HEK293 (cell line): ENCODE measurements around the gene MAGEB5.

Experiments
- BCL11B ChIP-seq: fragments of 450-650 bp; formaldehyde crosslinking; IDR thresholded peaks from 2 replicates; pipeline ENCODE4 v1.5.1; 2016; ENCODE audit warnings: low read depth, missing biosample characterization, missing genetic modification characterization
- KLF16 ChIP-seq: fragments of 450-650 bp; formaldehyde crosslinking; IDR thresholded peaks from 2 replicates; pipeline ENCODE4 v1.5.1; 2017; ENCODE audit warnings: missing biosample characterization, missing genetic modification characterization
- MZF1 ChIP-seq: fragments of 450-650 bp; formaldehyde crosslinking; IDR thresholded peaks from 2 replicates; pipeline ENCODE4 v1.5.1; 2017; ENCODE audit warnings: missing biosample characterization, missing genetic modification characterization, borderline replicate concordance
- ZBTB7A ChIP-seq: fragments of 450-650 bp; formaldehyde crosslinking; IDR thresholded peaks from 2 replicates; pipeline ENCODE4 v1.5.1; 2016; ENCODE audit warnings: low read depth, missing biosample characterization, missing genetic modification characterization
- ZNF155 ChIP-seq: fragments of 450-650 bp; formaldehyde crosslinking; IDR thresholded peaks from 2 replicates; pipeline ENCODE4 v1.5.1; 2016; ENCODE audit warnings: missing biosample characterization, missing genetic modification characterization
- ZNF24 ChIP-seq: fragments of 450-650 bp; formaldehyde crosslinking; IDR thresholded peaks from 2 replicates; pipeline ENCODE4 v1.5.1; 2016; ENCODE audit warnings: missing biosample characterization, missing genetic modification characterization
- ZNF324 ChIP-seq: fragments of 450-650 bp; formaldehyde crosslinking; IDR thresholded peaks from 2 replicates; pipeline ENCODE4 v1.5.1; 2016; ENCODE audit warnings: missing biosample characterization, missing genetic modification characterization
- ZNF423 ChIP-seq: fragments of 450-650 bp; formaldehyde crosslinking; IDR thresholded peaks from 2 replicates; pipeline ENCODE4 v1.5.1; 2016; ENCODE audit warnings: missing biosample characterization, missing genetic modification characterization
- ZNF558 ChIP-seq: fragments of 450-650 bp; formaldehyde crosslinking; IDR thresholded peaks from 2 replicates; pipeline ENCODE4 v1.5.1; 2016; ENCODE audit warnings: missing biosample characterization, missing genetic modification characterization
- ZSCAN30 ChIP-seq: fragments of 450-650 bp; IDR thresholded peaks from 2 replicates; pipeline ENCODE4 v1.5.1; 2018; ENCODE audit warnings: missing biosample characterization, mild to moderate bottlenecking, missing genetic modification characterization, moderate library complexity
- TF ChIP-seq, protein P1 (sequence below): fragments of 450-650 bp; formaldehyde crosslinking; IDR thresholded peaks from 2 replicates; pipeline ENCODE4 v1.5.1; 2016; ENCODE audit warnings: missing biosample characterization, missing genetic modification characterization
- TF ChIP-seq, protein P2 (sequence below): IDR thresholded peaks from 2 replicates; pipeline ENCODE4 v1.6.1; 2011; ENCODE audit warnings: mild to moderate bottlenecking, low read depth, low read length, borderline replicate concordance
- TF ChIP-seq, protein P3 (sequence below): fragments of 450-650 bp; formaldehyde crosslinking; IDR thresholded peaks from 2 replicates; pipeline ENCODE4 v1.5.1; 2016; ENCODE audit warnings: missing biosample characterization, missing genetic modification characterization
- TF ChIP-seq, protein P4 (sequence below): fragments of 450-650 bp; formaldehyde crosslinking; conservative IDR thresholded peaks from 2 replicates; pipeline ENCODE4 v1.5.1; 2016; ENCODE audit warnings: low read depth, missing biosample characterization, missing genetic modification characterization

DNA sequence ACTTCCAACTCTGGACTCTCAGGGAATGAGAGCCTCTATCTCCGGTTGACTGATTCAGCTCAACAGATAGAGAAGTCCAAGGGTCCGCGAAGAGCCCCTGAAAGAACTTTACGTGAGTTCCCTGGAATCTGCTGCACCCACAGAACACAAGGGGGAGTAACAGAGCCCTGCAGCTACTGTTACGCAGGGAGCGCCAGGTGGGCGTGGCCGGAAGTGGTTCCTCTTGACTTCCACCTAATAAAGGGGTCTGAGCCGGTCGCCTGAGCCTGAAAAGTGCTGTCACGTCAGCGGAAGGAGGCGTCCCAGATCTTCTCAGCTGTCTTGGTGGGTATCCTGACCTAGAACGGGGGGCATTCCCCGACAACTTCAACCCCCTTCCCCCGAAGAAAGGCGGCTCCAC is 23.8 kb upstream of the MAGEB5 start, which contains the start of gene MAGEB6:
- TF ChIP-seq, protein P1, sequence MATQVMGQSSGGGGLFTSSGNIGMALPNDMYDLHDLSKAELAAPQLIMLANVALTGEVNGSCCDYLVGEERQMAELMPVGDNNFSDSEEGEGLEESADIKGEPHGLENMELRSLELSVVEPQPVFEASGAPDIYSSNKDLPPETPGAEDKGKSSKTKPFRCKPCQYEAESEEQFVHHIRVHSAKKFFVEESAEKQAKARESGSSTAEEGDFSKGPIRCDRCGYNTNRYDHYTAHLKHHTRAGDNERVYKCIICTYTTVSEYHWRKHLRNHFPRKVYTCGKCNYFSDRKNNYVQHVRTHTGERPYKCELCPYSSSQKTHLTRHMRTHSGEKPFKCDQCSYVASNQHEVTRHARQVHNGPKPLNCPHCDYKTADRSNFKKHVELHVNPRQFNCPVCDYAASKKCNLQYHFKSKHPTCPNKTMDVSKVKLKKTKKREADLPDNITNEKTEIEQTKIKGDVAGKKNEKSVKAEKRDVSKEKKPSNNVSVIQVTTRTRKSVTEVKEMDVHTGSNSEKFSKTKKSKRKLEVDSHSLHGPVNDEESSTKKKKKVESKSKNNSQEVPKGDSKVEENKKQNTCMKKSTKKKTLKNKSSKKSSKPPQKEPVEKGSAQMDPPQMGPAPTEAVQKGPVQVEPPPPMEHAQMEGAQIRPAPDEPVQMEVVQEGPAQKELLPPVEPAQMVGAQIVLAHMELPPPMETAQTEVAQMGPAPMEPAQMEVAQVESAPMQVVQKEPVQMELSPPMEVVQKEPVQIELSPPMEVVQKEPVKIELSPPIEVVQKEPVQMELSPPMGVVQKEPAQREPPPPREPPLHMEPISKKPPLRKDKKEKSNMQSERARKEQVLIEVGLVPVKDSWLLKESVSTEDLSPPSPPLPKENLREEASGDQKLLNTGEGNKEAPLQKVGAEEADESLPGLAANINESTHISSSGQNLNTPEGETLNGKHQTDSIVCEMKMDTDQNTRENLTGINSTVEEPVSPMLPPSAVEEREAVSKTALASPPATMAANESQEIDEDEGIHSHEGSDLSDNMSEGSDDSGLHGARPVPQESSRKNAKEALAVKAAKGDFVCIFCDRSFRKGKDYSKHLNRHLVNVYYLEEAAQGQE (tag by site-specific recombination): no peak
- TF ChIP-seq, protein P2, sequence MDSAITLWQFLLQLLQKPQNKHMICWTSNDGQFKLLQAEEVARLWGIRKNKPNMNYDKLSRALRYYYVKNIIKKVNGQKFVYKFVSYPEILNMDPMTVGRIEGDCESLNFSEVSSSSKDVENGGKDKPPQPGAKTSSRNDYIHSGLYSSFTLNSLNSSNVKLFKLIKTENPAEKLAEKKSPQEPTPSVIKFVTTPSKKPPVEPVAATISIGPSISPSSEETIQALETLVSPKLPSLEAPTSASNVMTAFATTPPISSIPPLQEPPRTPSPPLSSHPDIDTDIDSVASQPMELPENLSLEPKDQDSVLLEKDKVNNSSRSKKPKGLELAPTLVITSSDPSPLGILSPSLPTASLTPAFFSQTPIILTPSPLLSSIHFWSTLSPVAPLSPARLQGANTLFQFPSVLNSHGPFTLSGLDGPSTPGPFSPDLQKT: no peak
- TF ChIP-seq, protein P3, sequence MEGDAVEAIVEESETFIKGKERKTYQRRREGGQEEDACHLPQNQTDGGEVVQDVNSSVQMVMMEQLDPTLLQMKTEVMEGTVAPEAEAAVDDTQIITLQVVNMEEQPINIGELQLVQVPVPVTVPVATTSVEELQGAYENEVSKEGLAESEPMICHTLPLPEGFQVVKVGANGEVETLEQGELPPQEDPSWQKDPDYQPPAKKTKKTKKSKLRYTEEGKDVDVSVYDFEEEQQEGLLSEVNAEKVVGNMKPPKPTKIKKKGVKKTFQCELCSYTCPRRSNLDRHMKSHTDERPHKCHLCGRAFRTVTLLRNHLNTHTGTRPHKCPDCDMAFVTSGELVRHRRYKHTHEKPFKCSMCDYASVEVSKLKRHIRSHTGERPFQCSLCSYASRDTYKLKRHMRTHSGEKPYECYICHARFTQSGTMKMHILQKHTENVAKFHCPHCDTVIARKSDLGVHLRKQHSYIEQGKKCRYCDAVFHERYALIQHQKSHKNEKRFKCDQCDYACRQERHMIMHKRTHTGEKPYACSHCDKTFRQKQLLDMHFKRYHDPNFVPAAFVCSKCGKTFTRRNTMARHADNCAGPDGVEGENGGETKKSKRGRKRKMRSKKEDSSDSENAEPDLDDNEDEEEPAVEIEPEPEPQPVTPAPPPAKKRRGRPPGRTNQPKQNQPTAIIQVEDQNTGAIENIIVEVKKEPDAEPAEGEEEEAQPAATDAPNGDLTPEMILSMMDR (tag by site-specific recombination): no peak
- TF ChIP-seq ZSCAN30 (tag by site-specific recombination) (no peak), MZF1 (no peak), ZBTB7A (no peak), KLF16 (tag by site-specific recombination) (no peak), ZNF558 (no peak), BCL11B (tag by site-specific recombination) (no peak), ZNF423 (no peak), ZNF24 (tag by site-specific recombination) (no peak), ZNF324 (no peak), ZNF155 (tag by site-specific recombination) (no peak)
- TF ChIP-seq, protein P4, sequence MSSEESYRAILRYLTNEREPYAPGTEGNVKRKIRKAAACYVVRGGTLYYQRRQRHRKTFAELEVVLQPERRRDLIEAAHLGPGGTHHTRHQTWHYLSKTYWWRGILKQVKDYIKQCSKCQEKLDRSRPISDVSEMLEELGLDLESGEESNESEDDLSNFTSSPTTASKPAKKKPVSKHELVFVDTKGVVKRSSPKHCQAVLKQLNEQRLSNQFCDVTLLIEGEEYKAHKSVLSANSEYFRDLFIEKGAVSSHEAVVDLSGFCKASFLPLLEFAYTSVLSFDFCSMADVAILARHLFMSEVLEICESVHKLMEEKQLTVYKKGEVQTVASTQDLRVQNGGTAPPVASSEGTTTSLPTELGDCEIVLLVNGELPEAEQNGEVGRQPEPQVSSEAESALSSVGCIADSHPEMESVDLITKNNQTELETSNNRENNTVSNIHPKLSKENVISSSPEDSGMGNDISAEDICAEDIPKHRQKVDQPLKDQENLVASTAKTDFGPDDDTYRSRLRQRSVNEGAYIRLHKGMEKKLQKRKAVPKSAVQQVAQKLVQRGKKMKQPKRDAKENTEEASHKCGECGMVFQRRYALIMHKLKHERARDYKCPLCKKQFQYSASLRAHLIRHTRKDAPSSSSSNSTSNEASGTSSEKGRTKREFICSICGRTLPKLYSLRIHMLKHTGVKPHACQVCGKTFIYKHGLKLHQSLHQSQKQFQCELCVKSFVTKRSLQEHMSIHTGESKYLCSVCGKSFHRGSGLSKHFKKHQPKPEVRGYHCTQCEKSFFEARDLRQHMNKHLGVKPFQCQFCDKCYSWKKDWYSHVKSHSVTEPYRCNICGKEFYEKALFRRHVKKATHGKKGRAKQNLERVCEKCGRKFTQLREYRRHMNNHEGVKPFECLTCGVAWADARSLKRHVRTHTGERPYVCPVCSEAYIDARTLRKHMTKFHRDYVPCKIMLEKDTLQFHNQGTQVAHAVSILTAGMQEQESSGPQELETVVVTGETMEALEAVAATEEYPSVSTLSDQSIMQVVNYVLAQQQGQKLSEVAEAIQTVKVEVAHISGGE (tag by site-specific recombination): no peak
